ENCODE data around the gene SRGAP1.

SRGAP1 gene

DNA sequence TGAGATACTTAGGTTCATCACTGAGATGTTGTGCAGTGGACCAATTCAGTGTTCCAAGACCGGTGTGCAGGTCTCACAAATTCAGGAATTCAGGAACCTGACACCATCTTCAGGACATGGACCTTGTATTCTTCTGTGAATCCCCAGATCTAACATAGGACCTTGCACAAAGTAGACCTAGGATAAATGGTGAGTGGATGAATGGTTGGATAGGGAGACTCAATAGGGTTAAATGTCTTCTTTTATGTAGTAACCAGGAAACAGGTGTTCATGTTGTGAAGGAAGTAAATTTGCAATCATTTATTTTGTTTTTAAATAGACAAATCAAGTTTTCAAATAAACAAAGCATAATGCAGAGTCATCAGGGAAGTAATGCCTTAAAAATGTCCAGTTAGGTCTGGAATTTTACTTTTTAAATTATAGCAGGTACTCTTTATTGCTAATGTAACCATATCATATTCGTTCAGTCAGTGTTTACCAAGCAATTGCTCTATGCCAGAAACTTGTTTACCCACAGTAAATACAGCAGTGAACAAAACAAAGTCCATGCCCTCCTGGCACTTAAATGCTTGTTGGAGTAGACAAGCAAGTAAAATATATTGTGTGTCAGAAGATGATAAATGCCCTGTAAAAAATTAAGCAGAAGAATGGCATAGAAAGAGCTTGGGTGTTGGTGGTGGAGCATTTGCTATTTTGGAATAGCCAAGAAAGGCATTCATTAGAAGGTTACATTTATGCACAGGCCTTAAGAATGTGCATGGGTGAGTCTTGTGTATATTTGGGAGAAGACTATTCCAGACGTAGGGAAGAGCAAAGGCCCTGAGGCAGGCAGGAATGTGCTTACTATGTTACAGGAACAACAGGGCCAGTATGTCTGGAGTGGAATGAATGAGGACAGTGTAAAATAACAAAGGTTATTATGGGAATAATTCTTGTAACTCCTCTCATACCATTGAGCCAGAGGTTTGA, 38.5 kb upstream of the SRGAP1 start:
- TF ChIP-seq, protein P1, sequence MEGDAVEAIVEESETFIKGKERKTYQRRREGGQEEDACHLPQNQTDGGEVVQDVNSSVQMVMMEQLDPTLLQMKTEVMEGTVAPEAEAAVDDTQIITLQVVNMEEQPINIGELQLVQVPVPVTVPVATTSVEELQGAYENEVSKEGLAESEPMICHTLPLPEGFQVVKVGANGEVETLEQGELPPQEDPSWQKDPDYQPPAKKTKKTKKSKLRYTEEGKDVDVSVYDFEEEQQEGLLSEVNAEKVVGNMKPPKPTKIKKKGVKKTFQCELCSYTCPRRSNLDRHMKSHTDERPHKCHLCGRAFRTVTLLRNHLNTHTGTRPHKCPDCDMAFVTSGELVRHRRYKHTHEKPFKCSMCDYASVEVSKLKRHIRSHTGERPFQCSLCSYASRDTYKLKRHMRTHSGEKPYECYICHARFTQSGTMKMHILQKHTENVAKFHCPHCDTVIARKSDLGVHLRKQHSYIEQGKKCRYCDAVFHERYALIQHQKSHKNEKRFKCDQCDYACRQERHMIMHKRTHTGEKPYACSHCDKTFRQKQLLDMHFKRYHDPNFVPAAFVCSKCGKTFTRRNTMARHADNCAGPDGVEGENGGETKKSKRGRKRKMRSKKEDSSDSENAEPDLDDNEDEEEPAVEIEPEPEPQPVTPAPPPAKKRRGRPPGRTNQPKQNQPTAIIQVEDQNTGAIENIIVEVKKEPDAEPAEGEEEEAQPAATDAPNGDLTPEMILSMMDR (IDR thresholded peaks at IDR 0.05; ENCODE audit: extremely low read depth, insufficient read depth, missing control alignments): no peak
- in situ Hi-C loops (cut with MboI; ENCODE audit: low pct_unique_long_range_greater_than_20kb, low sequenced_read_pairs, unreplicated experiment): no loop called here
- DNase-seq (ENCODE audit: low spot score): no peak

DNA sequence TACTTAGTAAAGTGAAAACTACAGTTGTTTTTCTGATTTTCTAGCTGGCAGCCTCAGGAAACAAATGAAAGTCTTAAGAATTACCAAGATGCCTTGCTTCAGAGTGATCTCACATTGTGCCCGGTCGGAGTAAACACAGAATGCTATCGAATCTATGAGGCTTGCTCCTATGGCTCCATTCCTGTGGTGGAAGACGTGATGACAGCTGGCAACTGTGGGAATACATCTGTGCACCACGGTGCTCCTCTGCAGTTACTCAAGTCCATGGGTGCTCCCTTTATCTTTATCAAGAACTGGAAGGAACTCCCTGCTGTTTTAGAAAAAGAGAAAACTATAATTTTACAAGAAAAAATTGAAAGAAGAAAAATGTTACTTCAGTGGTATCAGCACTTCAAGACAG, 35.9 kb upstream of the SRGAP1 start:
- in situ Hi-C loops (cut with MboI; ENCODE audit: low pct_unique_long_range_greater_than_20kb, low sequenced_read_pairs, unreplicated experiment): no loop called here
- no peak for DNase-seq (ENCODE audit: low spot score)
- TF ChIP-seq, protein P1 (IDR thresholded peaks at IDR 0.05; ENCODE audit: extremely low read depth, insufficient read depth, missing control alignments): no peak

DNA sequence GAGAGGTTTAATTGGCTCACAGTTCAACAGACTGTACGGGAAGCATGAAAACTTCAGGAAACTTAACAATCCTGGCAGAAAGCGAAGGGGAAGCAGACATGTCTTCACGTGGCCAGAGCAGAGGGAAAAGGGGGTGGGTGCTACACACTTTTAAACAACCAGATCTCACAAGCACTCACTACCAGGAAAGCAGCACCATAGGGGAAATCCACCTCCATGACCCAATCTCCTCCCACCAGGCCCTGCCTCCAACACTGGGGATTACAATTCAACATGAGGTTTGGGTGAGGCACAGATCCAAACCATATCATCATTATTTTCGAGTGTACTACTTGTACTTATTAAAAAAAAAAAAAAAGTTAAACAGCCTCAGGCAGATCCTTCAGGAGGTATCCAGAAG, 34.9 kb upstream of the SRGAP1 start:
- DNase-seq (ENCODE audit: low spot score): no peak
- TF ChIP-seq, protein P1 (IDR thresholded peaks at IDR 0.05; ENCODE audit: extremely low read depth, insufficient read depth, missing control alignments): no peak
- in situ Hi-C loops (cut with MboI; ENCODE audit: low pct_unique_long_range_greater_than_20kb, low sequenced_read_pairs, unreplicated experiment): no loop called here

DNA sequence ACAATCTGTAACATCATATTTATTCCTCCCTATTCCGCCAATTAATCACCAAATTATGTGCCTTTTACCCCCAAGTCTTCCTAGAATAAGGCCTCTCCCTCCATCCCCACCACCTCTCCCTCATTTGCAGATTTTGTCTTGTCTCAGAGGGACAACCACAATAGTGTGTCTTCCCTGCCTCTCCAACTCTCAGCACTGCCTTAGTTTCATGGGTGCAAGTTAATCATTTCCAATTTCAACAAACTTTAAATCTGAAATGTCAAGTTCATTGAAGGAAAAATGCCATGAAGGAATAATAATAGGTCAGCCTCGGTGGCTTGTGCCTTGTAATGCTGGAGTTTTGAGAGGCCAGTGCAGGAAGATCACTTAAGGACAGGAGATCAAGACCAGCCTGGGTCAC, 33.2 kb upstream of the SRGAP1 start:
- in situ Hi-C loops (cut with MboI; ENCODE audit: low pct_unique_long_range_greater_than_20kb, low sequenced_read_pairs, unreplicated experiment): no loop called here
- TF ChIP-seq, protein P1 (IDR thresholded peaks at IDR 0.05; ENCODE audit: extremely low read depth, insufficient read depth, missing control alignments): no peak
- no peak for DNase-seq (ENCODE audit: low spot score)

DNA sequence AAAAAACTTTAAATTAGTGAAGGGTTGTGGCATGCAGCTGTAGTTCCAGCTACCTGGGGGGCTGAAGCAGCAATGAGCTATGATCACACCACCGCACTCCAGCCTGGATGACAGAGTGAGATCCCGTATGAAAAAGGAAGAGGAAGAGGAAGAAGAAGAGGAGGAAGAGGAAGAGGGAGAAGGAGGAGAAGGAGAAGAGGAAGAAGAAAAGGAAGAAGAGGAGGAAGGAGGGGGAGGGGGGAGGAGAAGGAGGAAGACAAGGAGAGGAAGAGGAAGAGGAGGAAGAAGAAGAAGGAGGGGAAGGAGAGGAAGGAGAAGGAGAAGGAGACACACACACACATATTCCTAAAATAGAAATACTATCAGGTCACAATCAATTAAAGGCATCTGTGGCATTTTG, 32.7 kb upstream of the SRGAP1 start:
- in situ Hi-C loops (cut with MboI; ENCODE audit: low pct_unique_long_range_greater_than_20kb, low sequenced_read_pairs, unreplicated experiment): no loop called here
- TF ChIP-seq, protein P1 (IDR thresholded peaks at IDR 0.05; ENCODE audit: extremely low read depth, insufficient read depth, missing control alignments): no peak
- DNase-seq (ENCODE audit: low spot score): no peak

DNA sequence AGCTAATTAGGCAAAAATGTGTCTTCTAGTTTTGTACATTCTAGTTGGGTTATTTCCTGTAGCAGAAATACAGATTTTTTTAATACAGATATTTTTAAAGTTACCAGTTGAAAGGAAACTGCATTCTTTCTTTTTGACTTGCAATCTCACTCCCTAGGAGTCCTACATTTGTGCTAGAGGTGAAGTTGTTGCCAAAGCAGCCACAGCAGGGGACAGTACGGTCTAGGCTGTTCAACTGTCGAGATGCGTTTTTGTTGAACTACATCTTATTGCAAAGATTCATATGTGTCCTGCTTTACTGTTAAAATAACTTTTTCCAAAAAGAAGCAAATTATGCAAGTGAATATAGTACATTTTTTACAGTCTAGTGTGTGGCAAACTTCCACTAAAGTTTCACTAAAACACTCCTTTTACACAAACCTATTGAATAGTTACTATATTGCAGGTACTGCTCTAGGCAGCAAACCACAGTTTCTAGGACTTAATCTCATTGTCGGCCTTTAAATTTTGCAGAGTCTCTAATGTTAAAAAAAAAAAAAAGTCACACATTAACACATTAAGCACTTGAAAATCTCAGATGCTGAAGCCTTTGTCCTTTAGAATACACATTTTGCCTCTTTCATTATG, 30.2 kb upstream of the SRGAP1 start:
- in situ Hi-C loops (cut with MboI; ENCODE audit: low pct_unique_long_range_greater_than_20kb, low sequenced_read_pairs, unreplicated experiment): no loop called here
- no peak for DNase-seq (ENCODE audit: low spot score)
- TF ChIP-seq, protein P1 (IDR thresholded peaks at IDR 0.05; ENCODE audit: extremely low read depth, insufficient read depth, missing control alignments): no peak

Measured in GM13977 (cell line).